ENCODE data around the gene ZSWIM3.
"Not testable (repeated sequence)": the region's sequence is repeated elsewhere in the genome, so short reads cannot be mapped to it uniquely, and the experiment has no call there.

ZSWIM3 gene

DNA sequence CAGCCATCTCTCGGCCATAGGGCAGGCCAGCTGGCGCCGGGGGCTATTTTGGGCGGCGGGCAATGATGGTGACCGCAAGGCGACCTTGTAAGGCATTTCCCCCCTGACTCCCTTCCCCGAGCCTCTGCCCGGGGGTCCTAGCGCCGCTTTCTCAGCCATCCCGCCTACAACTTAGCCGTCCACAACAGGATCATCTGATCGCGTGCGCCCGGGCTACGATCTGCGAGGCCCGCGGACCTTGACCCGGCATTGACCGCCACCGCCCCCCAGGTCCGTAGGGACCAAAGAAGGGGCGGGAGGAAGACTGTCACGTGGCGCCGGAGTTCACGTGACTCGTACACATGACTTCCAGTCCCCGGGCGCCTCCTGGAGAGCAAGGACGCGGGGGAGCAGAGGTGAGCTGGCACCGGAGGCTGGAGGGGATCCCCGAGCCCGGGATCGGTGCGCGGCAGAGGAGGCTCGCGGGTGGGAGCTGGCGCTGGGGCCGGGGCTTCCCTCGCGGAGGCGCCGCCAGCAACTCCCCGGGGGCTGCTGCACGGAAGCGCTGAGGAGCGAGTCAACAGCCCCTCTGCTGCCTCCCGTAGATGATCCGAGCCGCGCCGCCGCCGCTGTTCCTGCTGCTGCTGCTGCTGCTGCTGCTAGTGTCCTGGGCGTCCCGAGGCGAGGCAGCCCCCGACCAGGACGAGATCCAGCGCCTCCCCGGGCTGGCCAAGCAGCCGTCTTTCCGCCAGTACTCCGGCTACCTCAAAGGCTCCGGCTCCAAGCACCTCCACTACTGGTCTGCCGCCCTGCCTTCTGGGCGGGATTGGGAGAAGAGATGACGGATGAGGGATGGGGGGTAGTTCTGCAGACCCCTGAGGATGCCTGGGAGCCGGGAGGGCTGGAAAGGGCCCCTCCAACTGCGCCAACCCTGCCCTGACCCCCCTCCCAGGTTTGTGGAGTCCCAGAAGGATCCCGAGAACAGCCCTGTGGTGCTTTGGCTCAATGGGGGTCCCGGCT lies 33.9 kb downstream of the ZSWIM3 start, which contains the start of the genes CTSA and NEURL2:
Gene CTSA, plus strand, starts transcription at position 351 of the 999 bp plus-strand sequence. Its CDS starts 234 bp downstream, at position 585.
Gene NEURL2, minus strand, starts transcription at position 224 of the 999 bp plus-strand sequence. Its CDS starts 217 bp downstream, at position 7.
- peak; percentile 79 to 88 for DNase-seq

DNA sequence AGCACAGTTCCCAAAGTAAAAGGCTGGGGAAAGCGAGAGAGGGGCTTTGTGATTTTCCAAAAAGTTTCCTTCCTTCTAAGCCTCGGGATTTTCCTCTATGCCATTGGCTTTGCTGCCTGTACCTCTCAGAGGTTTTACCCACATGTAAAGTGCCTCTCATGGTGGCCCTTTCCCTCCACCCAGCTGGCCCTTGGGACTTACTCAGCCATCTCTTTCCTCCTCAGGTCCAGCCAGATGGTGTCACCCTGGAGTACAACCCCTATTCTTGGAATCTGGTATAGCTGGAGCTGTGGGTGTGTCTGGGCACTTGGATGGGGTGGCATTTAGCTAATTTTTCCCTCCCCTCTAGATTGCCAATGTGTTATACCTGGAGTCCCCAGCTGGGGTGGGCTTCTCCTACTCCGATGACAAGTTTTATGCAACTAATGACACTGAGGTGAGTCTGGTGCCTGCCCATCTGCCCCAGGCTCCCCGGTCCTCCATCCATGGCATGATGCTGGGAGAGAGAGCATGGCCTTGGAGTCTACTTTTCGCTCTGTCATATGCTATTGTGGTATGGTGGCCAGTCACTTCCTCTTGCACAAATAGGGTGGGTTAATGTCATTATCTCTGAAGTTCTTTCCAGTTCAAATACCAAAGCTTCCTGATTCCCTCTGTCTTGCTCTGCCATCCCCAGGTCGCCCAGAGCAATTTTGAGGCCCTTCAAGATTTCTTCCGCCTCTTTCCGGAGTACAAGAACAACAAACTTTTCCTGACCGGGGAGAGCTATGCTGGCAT lies 34.8 kb downstream of the ZSWIM3 start:
- no peak for DNase-seq

DNA sequence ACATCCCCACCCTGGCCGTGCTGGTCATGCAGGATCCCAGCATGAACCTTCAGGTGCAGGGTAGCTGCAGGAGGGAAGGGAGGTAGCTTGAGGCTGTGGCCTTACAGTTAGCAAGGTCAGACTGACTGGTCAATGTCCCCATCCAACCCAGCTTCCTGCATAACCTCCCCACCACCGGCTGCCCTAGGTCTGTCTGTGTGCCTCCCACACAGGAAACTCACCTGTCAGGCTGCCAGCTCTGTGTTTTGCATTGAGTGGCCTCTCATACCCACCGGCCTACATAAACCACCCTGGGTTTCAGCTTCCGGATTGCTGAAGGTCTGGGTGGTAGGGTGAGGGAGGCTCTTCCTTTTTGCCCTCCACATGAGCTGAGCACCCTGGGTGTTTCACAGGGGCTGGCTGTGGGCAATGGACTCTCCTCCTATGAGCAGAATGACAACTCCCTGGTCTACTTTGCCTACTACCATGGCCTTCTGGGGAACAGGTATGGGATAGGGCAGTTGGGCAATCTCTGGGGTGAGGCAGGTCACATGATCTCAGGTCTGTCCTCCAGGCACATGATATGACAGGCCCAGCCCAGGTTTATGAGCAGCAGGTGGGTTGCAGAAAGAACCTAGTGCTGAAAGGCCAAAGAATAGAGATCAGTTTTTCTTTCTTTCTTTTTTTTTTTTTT lies 35.5 kb downstream of the ZSWIM3 start:
- DNase-seq: no peak

- no peak for DNase-seq
These were observed 36.4 kb downstream of the ZSWIM3 start for GRCh38 chr20:45893831-45894230.

GRCh38 chr20:45894797-45895196 lies 37.4 kb downstream of the ZSWIM3 start:
- DNase-seq: no peak

DNA sequence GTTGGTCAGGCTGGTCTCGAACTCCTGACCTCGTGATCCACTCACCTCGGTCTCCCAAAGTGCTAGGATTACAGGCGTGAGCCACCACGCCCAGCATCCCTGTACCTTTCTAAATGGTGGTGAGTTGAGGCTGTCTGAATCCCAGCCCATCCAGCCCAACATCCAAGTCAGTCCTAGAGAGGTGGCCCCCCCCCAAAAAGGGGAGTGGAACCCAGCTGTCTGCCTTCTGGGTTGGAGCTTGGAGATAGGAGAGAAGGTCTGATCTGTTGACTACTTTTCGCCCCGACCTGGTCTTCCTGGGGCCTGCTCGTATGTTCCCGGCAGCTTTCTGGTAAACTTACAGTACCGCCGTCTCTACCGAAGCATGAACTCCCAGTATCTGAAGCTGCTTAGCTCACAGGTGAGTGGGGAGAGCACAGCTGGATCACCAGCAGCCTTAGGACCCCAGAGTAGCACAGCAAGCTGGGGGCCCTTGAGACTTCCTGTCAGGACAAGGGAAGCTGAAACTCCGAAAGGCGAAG lies 39.3 kb downstream of the ZSWIM3 start:
- DNase-seq: no peak

GRCh38 chr20:45897289-45897688 lies 39.9 kb downstream of the ZSWIM3 start:
- DNase-seq: no peak

GRCh38 chr20:45897692-45898091 lies 40.3 kb downstream of the ZSWIM3 start:
- no peak for DNase-seq

GRCh38 chr20:45898285-45898684 lies 40.9 kb downstream of the ZSWIM3 start:
- DNase-seq: no peak

GRCh38 chr20:45899046-45899835 lies 41.8 kb downstream of the ZSWIM3 start:
- DNase-seq: no peak

DNA sequence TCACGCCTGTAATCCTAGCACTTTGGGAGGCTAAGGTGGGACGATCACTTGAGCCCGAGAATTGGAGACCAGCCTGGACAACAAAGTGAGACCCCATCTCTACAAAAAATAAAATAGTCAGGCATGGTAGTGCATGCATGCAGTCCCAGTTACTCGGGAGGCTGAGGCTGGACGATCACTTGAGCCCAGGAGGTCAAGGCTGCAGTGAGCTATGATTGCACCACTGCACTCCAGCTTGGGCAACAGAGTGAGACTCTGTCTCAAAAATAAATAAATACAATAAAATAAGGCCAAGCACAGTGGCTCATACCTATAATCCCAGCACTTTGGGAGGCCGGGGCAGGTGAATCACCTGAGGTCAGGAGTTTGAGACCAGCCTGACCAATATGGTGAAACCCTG lies 43.9 kb downstream of the ZSWIM3 start:
- not testable (repeated sequence) for DNase-seq

DNA sequence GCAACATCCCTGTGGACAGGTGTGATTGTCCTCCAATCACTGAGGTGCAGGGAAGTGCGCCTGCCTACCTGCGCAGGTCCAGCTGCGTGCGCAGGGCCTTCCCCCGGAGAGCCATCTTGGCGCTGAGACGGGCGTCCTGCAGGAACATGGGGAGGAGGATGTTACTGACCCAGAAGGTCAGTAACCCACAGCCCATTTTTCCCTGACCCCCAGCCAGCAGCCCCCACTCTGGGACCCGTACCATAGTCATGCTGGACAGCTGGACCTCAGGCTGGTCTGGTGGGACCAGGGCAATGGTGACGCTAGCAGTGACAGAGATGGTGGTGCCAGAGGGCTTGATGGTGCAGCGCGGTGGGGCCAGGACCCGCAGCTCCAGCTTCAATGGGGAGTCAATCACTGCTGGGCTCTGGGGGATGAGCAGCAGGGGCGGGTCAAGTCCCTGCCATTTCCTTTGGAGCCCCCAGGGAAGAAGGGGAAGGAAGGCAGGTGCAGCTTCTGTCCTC lies 44.8 kb downstream of the ZSWIM3 start:
- DNase-seq: no peak

GRCh38 chr20:45904583-45905504 lies 47.4 kb downstream of the ZSWIM3 start:
- no peak for DNase-seq

GRCh38 chr20:45905505-45906079 lies 48.2 kb downstream of the ZSWIM3 start:
- no peak for DNase-seq

- DNase-seq: no peak
These were observed 50.0 kb downstream of the ZSWIM3 start for GRCh38 chr20:45907219-45907948.

GRCh38 chr20:45908084-45908483 lies 50.7 kb downstream of the ZSWIM3 start:
- DNase-seq: no peak

DNA sequence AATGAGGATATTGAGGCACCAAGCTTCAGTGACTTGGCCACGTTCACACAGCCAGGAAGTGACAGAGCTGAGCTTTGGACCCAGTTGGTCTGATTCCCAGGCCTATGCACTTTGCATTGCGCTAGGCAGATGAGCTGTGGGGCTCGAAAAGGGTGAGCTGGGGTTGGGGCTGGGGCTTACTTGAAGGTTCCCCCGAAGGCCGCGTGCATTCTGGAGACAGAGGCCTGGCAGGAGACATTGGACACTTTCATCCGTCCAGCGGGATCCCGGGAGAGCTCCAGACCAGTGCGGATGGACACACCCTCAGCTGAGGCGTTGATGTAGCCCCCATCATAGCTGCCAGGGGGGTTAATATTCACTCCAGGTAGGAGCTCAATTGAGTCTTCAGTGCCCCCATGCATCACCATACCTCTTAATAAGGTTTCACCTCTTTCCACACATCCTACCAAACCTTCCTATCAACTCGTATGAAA lies 52.0 kb downstream of the ZSWIM3 start:
- no peak for DNase-seq

GRCh38 chr20:45909817-45910669 lies 52.6 kb downstream of the ZSWIM3 start:
- DNase-seq: no peak

Data from SHP77 (cell line).